Measurements from ENCODE around the gene LAD1. TPM values are rescaled to one million over a fixed set of nuclear protein-coding genes. Genes with fewer than 3 reads are reported as not detected.

The LAD1 gene
- polyA plus RNA-seq, 1 donor = 96.4 TPM

DNA sequence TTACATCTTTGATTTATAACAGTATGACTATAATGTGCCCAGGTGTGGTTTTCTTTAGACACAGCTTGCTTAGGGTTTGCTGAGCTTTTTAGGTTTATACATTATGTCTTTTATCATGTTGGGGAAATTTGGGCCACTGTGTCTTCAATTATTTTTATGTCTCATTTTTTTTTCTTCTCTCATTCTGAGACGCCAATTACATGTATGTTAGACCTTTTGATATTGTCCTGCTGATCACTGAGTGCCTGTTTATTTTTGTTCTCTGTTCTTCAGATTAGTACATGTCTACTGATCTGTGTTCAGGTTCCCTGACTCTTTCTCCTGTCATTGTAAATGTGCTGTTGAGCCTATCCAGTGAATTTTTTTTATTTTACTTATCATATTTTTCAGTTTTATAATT is 57.7 kb downstream of the LAD1 start:
- Histone ChIP-seq H3K27ac (ENCODE audit: low read length) (no peak overlapping the region), H3K27me3 (ENCODE audit: control insufficient read depth, insufficient read depth, low read length) (no peaks in the 10 kb centered on the region), H3K4me3 (ENCODE audit: low read length) (no peak overlapping the region), H3K36me3 (ENCODE audit: control insufficient read depth, insufficient read depth, low read length) (no peaks in the 10 kb centered on the region), H3K4me1 (ENCODE audit: control insufficient read depth, insufficient read depth, low read length) (no peaks in the 10 kb centered on the region), H3K9me3 (ENCODE audit: control insufficient read depth, low read depth, low read length) (no peaks in the 10 kb centered on the region)
- DNase-seq = no peak
- no CpG with 5 or more reads among the region's 1 CpG for WGBS (ENCODE audit: insufficient coverage, low lambda C conversion rate)

- no peak overlapping the region for H3K27ac ChIP-seq (ENCODE audit: low read length)
- no CpG with 5 or more reads among the region's 9 CpGs for WGBS (ENCODE audit: insufficient coverage, low lambda C conversion rate)
- no peak for DNase-seq
- no peaks in the 10 kb centered on the region for H3K4me1 ChIP-seq (ENCODE audit: control insufficient read depth, insufficient read depth, low read length)
- H3K9me3 ChIP-seq (ENCODE audit: control insufficient read depth, low read depth, low read length) = no peaks in the 10 kb centered on the region
- no peaks in the 10 kb centered on the region for H3K27me3 ChIP-seq (ENCODE audit: control insufficient read depth, insufficient read depth, low read length)
- H3K4me3 ChIP-seq (ENCODE audit: low read length) = no peak overlapping the region
- no peaks in the 10 kb centered on the region for H3K36me3 ChIP-seq (ENCODE audit: control insufficient read depth, insufficient read depth, low read length)
Measured at GRCh38 chr1:201336711-201337450, 62.2 kb downstream of the LAD1 start.

DNA sequence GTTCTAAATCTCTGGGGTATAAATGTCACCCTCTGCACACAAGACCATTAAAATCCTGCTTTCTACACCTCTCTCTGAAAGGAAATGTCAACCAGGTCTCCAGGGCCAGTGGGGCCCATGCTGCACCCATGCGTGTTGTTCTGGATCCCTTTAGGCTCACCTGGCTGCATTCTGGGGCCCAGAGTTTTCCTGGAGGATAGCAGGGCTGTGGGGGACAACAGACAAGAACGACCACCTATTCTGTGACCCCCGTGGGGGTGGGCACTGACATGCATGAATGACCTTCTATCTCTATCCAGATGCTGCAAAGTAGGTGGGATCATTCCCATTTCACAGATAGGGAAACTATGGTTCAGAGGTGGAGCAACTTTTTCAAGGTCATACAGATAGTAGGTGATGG is 63.2 kb downstream of the LAD1 start:
- DNase-seq = no peak
- no CpG with 5 or more reads among the region's 3 CpGs for WGBS (ENCODE audit: insufficient coverage, low lambda C conversion rate)
- Histone ChIP-seq H3K4me1 (ENCODE audit: control insufficient read depth, insufficient read depth, low read length) (no peaks in the 10 kb centered on the region), H3K27ac (ENCODE audit: low read length) (no peak overlapping the region), H3K4me3 (ENCODE audit: low read length) (no peak overlapping the region), H3K9me3 (ENCODE audit: control insufficient read depth, low read depth, low read length) (no peaks in the 10 kb centered on the region), H3K36me3 (ENCODE audit: control insufficient read depth, insufficient read depth, low read length) (no peaks in the 10 kb centered on the region), H3K27me3 (ENCODE audit: control insufficient read depth, insufficient read depth, low read length) (no peaks in the 10 kb centered on the region)

DNA sequence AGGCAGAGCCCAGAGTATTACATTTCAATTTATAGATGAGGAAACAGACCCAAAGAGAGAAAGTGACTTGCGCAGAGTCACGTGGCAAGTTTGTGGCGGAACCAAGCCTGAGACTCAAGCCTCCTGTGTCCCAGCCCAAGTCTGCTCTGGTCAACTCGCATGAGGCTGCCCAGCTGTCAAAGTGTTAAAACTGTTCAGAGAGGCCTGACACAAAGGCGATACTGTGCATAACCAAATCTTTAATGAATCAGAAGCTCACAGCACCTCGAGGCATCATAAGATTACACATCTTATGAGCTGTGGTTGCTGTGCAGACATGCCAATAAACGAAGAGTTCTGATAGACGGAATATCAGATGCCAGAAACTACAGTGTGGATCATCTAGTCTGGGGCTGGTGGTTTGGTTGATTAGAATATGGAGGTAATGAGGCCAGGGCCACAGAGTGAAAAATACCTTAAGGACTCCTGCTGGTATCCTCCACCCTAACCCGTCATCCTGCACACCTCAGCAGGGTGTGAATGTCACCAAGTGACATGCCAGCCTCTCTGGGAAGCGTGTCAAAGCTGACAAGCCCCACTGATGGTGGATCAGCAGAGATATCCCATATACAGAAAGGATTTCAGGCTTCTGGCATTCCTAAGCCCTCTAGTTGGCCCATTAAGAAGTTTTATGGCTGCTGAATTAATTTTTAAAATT is 63.8 kb downstream of the LAD1 start:
- no peak overlapping the region for H3K27ac ChIP-seq (ENCODE audit: low read length)
- H3K9me3 ChIP-seq (ENCODE audit: control insufficient read depth, low read depth, low read length) = no peaks in the 10 kb centered on the region
- no peaks in the 10 kb centered on the region for H3K4me1 ChIP-seq (ENCODE audit: control insufficient read depth, insufficient read depth, low read length)
- no peak for DNase-seq
- H3K27me3 ChIP-seq (ENCODE audit: control insufficient read depth, insufficient read depth, low read length) = no peaks in the 10 kb centered on the region
- no peak overlapping the region for H3K4me3 ChIP-seq (ENCODE audit: low read length)
- WGBS (ENCODE audit: insufficient coverage, low lambda C conversion rate) = 65% methylated on average over 2 of the region's 10 CpGs
- H3K36me3 ChIP-seq (ENCODE audit: control insufficient read depth, insufficient read depth, low read length) = no peaks in the 10 kb centered on the region

DNA sequence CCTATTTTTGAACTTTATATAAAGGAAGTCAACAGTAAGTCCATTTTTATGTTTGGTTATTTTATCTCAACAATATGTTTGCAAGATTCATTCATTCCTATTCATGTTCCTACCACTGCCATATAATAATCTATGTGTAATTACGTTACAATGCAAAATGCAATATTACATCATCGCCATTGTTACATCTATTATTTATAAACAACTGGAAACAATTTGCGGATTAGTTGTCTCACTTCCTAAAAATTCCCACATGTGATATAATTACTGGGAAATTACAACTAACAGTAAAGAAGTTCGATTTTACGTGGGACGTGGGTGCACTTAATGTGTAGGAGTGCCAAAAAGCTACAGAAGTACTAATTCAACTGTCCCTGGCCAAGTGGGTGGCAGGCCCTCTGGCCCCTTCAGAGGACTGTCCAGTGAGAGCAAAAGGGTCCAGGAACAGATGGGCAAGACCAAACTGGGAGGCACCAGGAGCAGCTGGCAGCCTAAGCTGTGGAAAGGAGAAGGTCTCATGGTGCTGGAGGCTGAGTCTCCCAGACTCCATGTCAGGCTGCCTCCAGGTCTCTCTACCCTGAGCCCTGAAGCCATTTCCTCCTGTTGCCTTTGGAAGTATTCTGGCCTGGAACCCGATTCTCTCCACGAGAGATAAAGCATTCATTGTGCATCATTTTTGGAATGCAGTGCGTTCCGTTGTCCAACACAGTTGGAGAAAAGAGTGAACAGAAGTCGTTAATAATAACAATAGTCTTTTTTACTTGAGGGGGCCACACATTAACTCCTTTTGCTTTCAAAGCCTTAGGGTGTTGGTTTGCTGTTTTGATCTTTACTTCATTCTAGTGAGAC is 64.6 kb downstream of the LAD1 start:
- H3K27me3 ChIP-seq (ENCODE audit: control insufficient read depth, insufficient read depth, low read length) = no peaks in the 10 kb centered on the region
- H3K4me1 ChIP-seq (ENCODE audit: control insufficient read depth, insufficient read depth, low read length) = no peaks in the 10 kb centered on the region
- no peaks in the 10 kb centered on the region for H3K9me3 ChIP-seq (ENCODE audit: control insufficient read depth, low read depth, low read length)
- H3K36me3 ChIP-seq (ENCODE audit: control insufficient read depth, insufficient read depth, low read length) = no peaks in the 10 kb centered on the region
- no peak for DNase-seq
- H3K4me3 ChIP-seq (ENCODE audit: low read length) = no peak overlapping the region
- H3K27ac ChIP-seq (ENCODE audit: low read length) = no peak overlapping the region
- WGBS (ENCODE audit: insufficient coverage, low lambda C conversion rate) = 93% methylated on average over 5 of the region's 11 CpGs

GRCh38 chr1:201332616-201333335 is 66.3 kb downstream of the LAD1 start:
- H3K4me1 ChIP-seq (ENCODE audit: control insufficient read depth, insufficient read depth, low read length) = no peaks in the 10 kb centered on the region
- H3K36me3 ChIP-seq (ENCODE audit: control insufficient read depth, insufficient read depth, low read length) = no peaks in the 10 kb centered on the region
- no peak overlapping the region for H3K27ac ChIP-seq (ENCODE audit: low read length)
- H3K9me3 ChIP-seq (ENCODE audit: control insufficient read depth, low read depth, low read length) = no peaks in the 10 kb centered on the region
- no peak for DNase-seq
- no CpG with 5 or more reads among the region's 10 CpGs for WGBS (ENCODE audit: insufficient coverage, low lambda C conversion rate)
- H3K4me3 ChIP-seq (ENCODE audit: low read length) = no peak overlapping the region
- H3K27me3 ChIP-seq (ENCODE audit: control insufficient read depth, insufficient read depth, low read length) = peaks cover 3% of the 10 kb centered on the region

DNA sequence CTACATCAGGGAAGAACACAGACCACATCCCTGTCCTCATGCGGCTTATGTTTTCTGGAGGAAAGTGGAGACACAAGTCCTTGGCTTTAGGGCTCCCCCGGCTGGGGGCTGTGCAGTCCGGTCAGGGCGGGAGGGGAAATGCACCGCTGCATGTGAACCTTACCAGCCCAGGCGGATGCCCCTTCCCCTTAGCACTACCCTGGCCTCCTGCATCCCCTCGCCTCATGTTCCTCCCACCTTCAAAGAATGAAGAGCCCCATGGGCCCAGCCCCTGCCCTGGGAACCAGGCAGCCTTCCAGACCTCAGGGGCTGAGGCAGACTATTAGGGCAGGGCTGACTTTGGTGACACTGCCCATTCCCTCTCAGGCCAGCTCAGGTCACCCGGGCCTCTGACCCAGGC is 67.1 kb downstream of the LAD1 start:
- Histone ChIP-seq H3K9me3 (ENCODE audit: control insufficient read depth, low read depth, low read length) (no peaks in the 10 kb centered on the region), H3K4me3 (ENCODE audit: low read length) (no peak overlapping the region), H3K27me3 (ENCODE audit: control insufficient read depth, insufficient read depth, low read length) (peaks cover 6% of the 10 kb centered on the region), H3K36me3 (ENCODE audit: control insufficient read depth, insufficient read depth, low read length) (no peaks in the 10 kb centered on the region), H3K4me1 (ENCODE audit: control insufficient read depth, insufficient read depth, low read length) (no peaks in the 10 kb centered on the region), H3K27ac (ENCODE audit: low read length) (no peak overlapping the region)
- DNase-seq = no peak
- no CpG with 5 or more reads among the region's 8 CpGs for WGBS (ENCODE audit: insufficient coverage, low lambda C conversion rate)

DNA sequence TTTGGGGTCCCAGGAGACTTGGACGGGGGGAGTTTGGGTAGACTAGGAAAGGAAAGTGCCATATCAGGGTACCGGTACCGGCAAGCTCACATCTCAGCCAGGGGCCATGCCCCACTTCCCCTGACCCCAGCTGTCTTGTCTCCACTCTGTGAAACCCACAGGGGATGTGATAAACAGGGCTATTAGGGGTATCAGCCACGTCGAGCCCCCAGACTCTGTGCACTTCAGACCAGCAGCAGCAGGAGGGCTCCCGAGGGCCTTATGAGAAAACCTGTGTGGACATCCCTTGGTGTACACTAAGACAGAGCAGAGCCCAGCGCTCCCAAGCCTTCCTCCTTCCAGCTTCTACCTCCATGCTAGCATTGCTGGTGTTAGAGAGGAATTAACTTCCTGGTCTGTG is 68.0 kb downstream of the LAD1 start:
- no peak for DNase-seq
- no peaks in the 10 kb centered on the region for H3K9me3 ChIP-seq (ENCODE audit: control insufficient read depth, low read depth, low read length)
- no peak overlapping the region for H3K27ac ChIP-seq (ENCODE audit: low read length)
- no peaks in the 10 kb centered on the region for H3K36me3 ChIP-seq (ENCODE audit: control insufficient read depth, insufficient read depth, low read length)
- no peaks in the 10 kb centered on the region for H3K4me1 ChIP-seq (ENCODE audit: control insufficient read depth, insufficient read depth, low read length)
- no CpG with 5 or more reads among the region's 7 CpGs for WGBS (ENCODE audit: insufficient coverage, low lambda C conversion rate)
- peaks cover 6% of the 10 kb centered on the region for H3K27me3 ChIP-seq (ENCODE audit: control insufficient read depth, insufficient read depth, low read length)
- no peak overlapping the region for H3K4me3 ChIP-seq (ENCODE audit: low read length)
